Peyer's patch (tissue), 4 donors: ENCODE data around the gene BRD1.

Source experiments
- CTCF ChIP-seq, 6 experiments: fragments of 450-650 bp in 4 of 6; fragments of 200-600 bp in 2 of 6; sonication (generic) in 1 of 6; IDR thresholded peaks; one replicate each; pipeline ENCODE4 v1.5.1; 2017 to 2019; ENCODE audit warnings: antibody characterized with exemption in 6 of 6, mild to moderate bottlenecking in 3 of 6, moderate library complexity in 1 of 6
- POLR2A ChIP-seq, 2 donors: fragments of 450-650 bp; IDR thresholded peaks; one replicate each; pipeline ENCODE4 v1.5.1; 2017; ENCODE audit warnings: antibody characterized with exemption in 2 of 2, mild to moderate bottlenecking in 2 of 2, moderate library complexity in 2 of 2

DNA sequence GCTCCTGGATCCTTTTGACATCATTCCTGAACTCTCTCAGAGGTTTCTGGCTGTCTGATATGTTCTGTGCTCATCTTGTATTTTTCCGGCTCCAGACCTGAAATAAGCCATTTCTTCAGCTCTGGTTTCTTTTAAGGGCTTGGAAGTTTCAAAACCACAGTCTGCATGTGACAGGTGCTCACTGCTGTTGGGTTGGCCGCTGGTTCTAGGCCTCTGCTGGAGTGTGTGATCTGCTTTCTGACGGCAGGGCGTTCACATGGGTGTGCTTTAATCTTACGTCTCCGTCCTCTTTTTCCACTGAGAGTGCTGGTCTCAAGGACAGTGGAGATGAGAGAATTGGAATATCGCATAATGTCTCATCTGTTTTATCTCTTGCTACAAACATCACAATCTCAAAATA lies 36.3 kb upstream of the BRD1 start:
- TF ChIP-seq CTCF (IDR thresholded peaks at IDR 0.05), result no peak
- TF ChIP-seq POLR2A (IDR thresholded peaks at IDR 0.05), result no peak
